SK-N-SH treated with all-trans-retinoic acid at 6 μM for 48 hours (cell line): ENCODE results near the gene KCNMA1.

Source experiments
- ARNTL ChIP-seq: fragments of 450-650 bp; formaldehyde crosslinking; IDR thresholded peaks from 2 replicates; pipeline ENCODE4 v1.5.0; 2020; ENCODE audit warnings: low read depth, mild to moderate bottlenecking, moderate library complexity, borderline replicate concordance
- CREB5 ChIP-seq: fragments of 250-450 bp; sonication (Bioruptor Pico); IDR thresholded peaks from 2 replicates; pipeline ENCODE4 v1.5.1; 2020; ENCODE audit warnings: low read depth, mild to moderate bottlenecking, moderate library complexity
- CSDC2 ChIP-seq: fragments of 250-450 bp; sonication (Bioruptor Pico); IDR thresholded peaks from 2 replicates; pipeline ENCODE4 v1.5.0; 2020; ENCODE audit warnings: mild to moderate bottlenecking, moderate library complexity
- ESRRG ChIP-seq: fragments of 250-450 bp; sonication (Bioruptor Pico); IDR thresholded peaks from 2 replicates; pipeline ENCODE4 v1.6.1; 2021; ENCODE audit warnings: mild to moderate bottlenecking
- OSR1 ChIP-seq: fragments of 250-450 bp; sonication (Bioruptor Pico); IDR thresholded peaks from 2 replicates; pipeline ENCODE4 v1.8.0; 2022; ENCODE audit warnings: moderate library complexity, mild to moderate bottlenecking, inconsistent platforms
- PATZ1 ChIP-seq: fragments of 250-450 bp; sonication (Bioruptor Pico); IDR thresholded peaks from 2 replicates; pipeline ENCODE4 v1.8.0; 2020; ENCODE audit warnings: mild to moderate bottlenecking, moderate library complexity, borderline replicate concordance
- POU6F1 ChIP-seq: fragments of 250-450 bp; sonication (Bioruptor Pico); IDR thresholded peaks from 2 replicates; pipeline ENCODE4 v1.8.0; 2021; ENCODE audit warnings: low read depth, mild to moderate bottlenecking, moderate library complexity, borderline replicate concordance
- SNAI2 ChIP-seq: fragments of 250-450 bp; sonication (Bioruptor Pico); IDR thresholded peaks from 2 replicates; pipeline ENCODE4 v1.5.0; 2020; ENCODE audit warnings: mild to moderate bottlenecking, moderate library complexity
- TOX ChIP-seq: fragments of 250-450 bp; sonication (Bioruptor Pico); IDR thresholded peaks from 2 replicates; pipeline ENCODE4 v1.8.0; 2021; ENCODE audit warnings: mild to moderate bottlenecking, moderate library complexity, borderline replicate concordance
- ZFP3 ChIP-seq: fragments of 250-450 bp; sonication (Bioruptor Pico); IDR thresholded peaks from 2 replicates; pipeline ENCODE4 v1.5.0; 2020; ENCODE audit warnings: mild to moderate bottlenecking, moderate library complexity
- ZFP30 ChIP-seq: fragments of 450-650 bp; formaldehyde crosslinking; IDR thresholded peaks from 2 replicates; pipeline ENCODE4 v1.5.0; 2022; ENCODE audit warnings: mild to moderate bottlenecking, moderate library complexity
- ZNF70 ChIP-seq: fragments of 450-650 bp; formaldehyde crosslinking; IDR thresholded peaks from 2 replicates; pipeline ENCODE4 v1.5.0; 2020; ENCODE audit warnings: mild to moderate bottlenecking, moderate library complexity

- TF ChIP-seq POU6F1 (no peak), ZFP3 (CRISPR knock-in tag) (no peak), PATZ1 (CRISPR knock-in tag) (no peak), CREB5 (no peak), ARNTL (no peak), OSR1 (CRISPR knock-in tag) (no peak), CSDC2 (CRISPR knock-in tag) (no peak), TOX (CRISPR knock-in tag) (no peak), SNAI2 (CRISPR knock-in tag) (no peak), ZFP30 (CRISPR knock-in tag) (no peak), ESRRG (CRISPR knock-in tag) (no peak), ZNF70 (no peak)
These were observed 617.1 kb downstream of the KCNMA1 start for GRCh38 chr10:77020426-77021040.
